Ishikawa (cell line): ENCODE data around the gene MED4.

Experiments used
- CEBPB ChIP-seq: IDR thresholded peaks from 2 replicates; pipeline ENCODE4 v1.6.1; 2012
- CREB1 ChIP-seq: IDR thresholded peaks from 2 replicates; pipeline ENCODE4 v1.6.1; 2012; ENCODE audit warnings: low read depth
- EP300 ChIP-seq: IDR thresholded peaks from 2 replicates; pipeline ENCODE4 v1.6.1; 2012; ENCODE audit warnings: borderline replicate concordance
- FOXM1 ChIP-seq: IDR thresholded peaks from 2 replicates; pipeline ENCODE4 v1.6.1; 2012; ENCODE audit warnings: low read depth, borderline replicate concordance
- MAX ChIP-seq: IDR thresholded peaks from 2 replicates; pipeline ENCODE4 v1.6.1; 2012
- NFIC ChIP-seq: IDR thresholded peaks from 2 replicates; pipeline ENCODE4 v1.6.1; 2012
- RAD21 ChIP-seq: IDR thresholded peaks from 2 replicates; pipeline ENCODE4 v1.6.1; 2012; ENCODE audit warnings: low read depth
- REST ChIP-seq: IDR thresholded peaks from 2 replicates; pipeline ENCODE4 v1.6.1; 2012; ENCODE audit warnings: low read depth, mild to moderate bottlenecking
- TAF1 ChIP-seq: IDR thresholded peaks from 2 replicates; pipeline ENCODE4 v1.6.1; 2012; ENCODE audit warnings: low read depth, mild to moderate bottlenecking
- TCF12 ChIP-seq: IDR thresholded peaks from 2 replicates; pipeline ENCODE4 v1.6.1; 2012; ENCODE audit warnings: low read depth
- TEAD4 ChIP-seq: IDR thresholded peaks from 2 replicates; pipeline ENCODE4 v1.6.1; 2012
- YY1 ChIP-seq: IDR thresholded peaks from 2 replicates; pipeline ENCODE4 v1.6.1; 2012; ENCODE audit warnings: low read depth

DNA sequence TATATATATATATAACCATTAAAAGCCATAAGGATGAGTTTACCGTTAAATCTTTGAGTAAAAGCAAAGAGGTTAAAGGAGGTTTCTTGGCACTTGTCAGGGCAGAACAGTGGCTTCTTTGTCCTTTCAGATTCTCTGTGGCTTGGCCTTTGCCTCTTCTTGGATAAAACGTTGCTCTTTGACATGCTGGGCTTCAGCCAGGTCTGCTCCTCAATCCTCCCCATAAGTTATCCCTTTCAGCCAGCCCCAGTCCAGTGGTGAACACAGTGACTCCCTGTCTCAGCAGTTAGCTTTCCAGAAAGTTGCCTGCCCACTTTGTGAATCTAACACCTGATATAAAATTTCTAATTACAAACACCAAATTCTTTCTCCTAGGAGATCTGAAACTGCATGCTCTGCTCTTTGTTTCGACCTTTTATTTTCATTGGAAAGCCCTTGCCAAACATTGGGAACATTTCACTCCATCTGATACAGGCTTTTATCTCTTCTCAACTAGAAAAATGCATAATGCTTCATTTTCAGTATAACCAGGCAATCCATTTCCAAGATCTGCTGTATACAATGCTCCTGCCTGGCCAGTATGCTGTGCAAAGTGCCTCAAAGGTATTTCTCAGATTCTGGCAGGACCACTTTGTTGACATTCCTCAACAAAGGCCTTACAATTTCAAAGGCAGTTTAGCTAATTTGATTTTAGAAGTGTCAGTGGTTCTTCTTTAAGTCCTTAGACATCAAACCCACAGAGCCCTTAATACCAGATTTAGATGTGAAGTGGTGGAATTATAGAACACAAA, 16.2 kb upstream of the MED4 start:
- TF ChIP-seq TCF12 (no peak), TEAD4 (no peak), RAD21 (no peak), EP300 (no peak), FOXM1 (no peak), REST (no peak), MAX (no peak), CEBPB (no peak), CREB1 (no peak), NFIC (no peak), TAF1 (no peak), YY1 (no peak)
